ENCODE measurements around the gene PAIP2. TPM values are rescaled to one million over a fixed set of nuclear protein-coding genes. Genes with fewer than 3 reads are reported as not detected.
A peak's percentile ranks its signal among the peaks of the same experiment; 100 is the strongest.

Gene PAIP2
- total and polyA plus RNA-seq, 2 experiments from 2014 or later = 65.3 to 77.5 TPM

GRCh38 chr5:139296862-139297326, 44.8 kb upstream of the PAIP2 start:
- Histone ChIP-seq H3K4me2 (peak overlapping the region; percentile 75), H2AFZ (no peak overlapping the region), H3K27me3 (no peaks in the 10 kb centered on the region), H4K20me1 (ENCODE audit: insufficient read depth, poor library complexity, severe bottlenecking) (peaks cover 73% of the 10 kb centered on the region), H3K9me3 (ENCODE audit: low read depth) (no peaks in the 10 kb centered on the region), H3K4me3 (no peak overlapping the region), H3K9me2 (replicated peaks; ENCODE audit: insufficient read depth) (no peaks in the 10 kb centered on the region), H3K79me2 (peaks cover 75% of the 10 kb centered on the region), H3K36me3 (replicated peaks; ENCODE audit: insufficient read depth, low read depth) (no peaks in the 10 kb centered on the region), H3K27ac (no peak overlapping the region), H3K4me1 (ENCODE audit: insufficient read depth) (peaks cover 24% of the 10 kb centered on the region)
- TF ChIP-seq CTCF (IDR thresholded peaks at IDR 0.05; ENCODE audit: poor library complexity) = no peak
- no peak for TF ChIP-seq EZH2phosphoT487 (IDR thresholded peaks at IDR 0.05; ENCODE audit: low read depth, severe bottlenecking, unreplicated experiment)
- TF ChIP-seq EZH2 (IDR thresholded peaks at IDR 0.05; ENCODE audit: borderline replicate concordance) = no peak
- 81% methylated on average over 12 of the region's 12 CpGs for WGBS (ENCODE audit: low lambda C conversion rate, missing lambda C conversion rate)
- no peak for DNase-seq (ENCODE audit: low spot score)

- no peaks in the 10 kb centered on the region for H3K9me2 ChIP-seq (replicated peaks; ENCODE audit: insufficient read depth)
- H3K9me3 ChIP-seq (ENCODE audit: low read depth) = no peaks in the 10 kb centered on the region
- DNase-seq (ENCODE audit: low spot score) = no peak
- peaks cover 82% of the 10 kb centered on the region for H3K79me2 ChIP-seq
- no peak overlapping the region for H3K4me3 ChIP-seq
- H3K4me1 ChIP-seq (ENCODE audit: insufficient read depth) = peaks cover 30% of the 10 kb centered on the region
- H3K27me3 ChIP-seq = no peaks in the 10 kb centered on the region
- no peak overlapping the region for H3K27ac ChIP-seq
- H3K4me2 ChIP-seq = peak overlapping the region; percentile 75
- WGBS (ENCODE audit: low lambda C conversion rate, missing lambda C conversion rate) = 81% methylated on average over 2 of the region's 2 CpGs
- TF ChIP-seq EZH2 (IDR thresholded peaks at IDR 0.05; ENCODE audit: borderline replicate concordance) (no peak), EZH2phosphoT487 (IDR thresholded peaks at IDR 0.05; ENCODE audit: low read depth, severe bottlenecking, unreplicated experiment) (no peak), CTCF (IDR thresholded peaks at IDR 0.05; ENCODE audit: poor library complexity) (no peak)
- no peak overlapping the region for H2AFZ ChIP-seq
- peaks cover 80% of the 10 kb centered on the region for H4K20me1 ChIP-seq (ENCODE audit: insufficient read depth, poor library complexity, severe bottlenecking)
- no peaks in the 10 kb centered on the region for H3K36me3 ChIP-seq (replicated peaks; ENCODE audit: insufficient read depth, low read depth)
These were observed 44.1 kb upstream of the PAIP2 start for GRCh38 chr5:139297439-139298133.

GRCh38 chr5:139298242-139298641, 43.4 kb upstream of the PAIP2 start:
- H3K4me2 ChIP-seq = peak overlapping the region; percentile 75
- no peak overlapping the region for H2AFZ ChIP-seq
- WGBS (ENCODE audit: low lambda C conversion rate, missing lambda C conversion rate) = 87% methylated on average over 11 of the region's 11 CpGs
- peaks cover 30% of the 10 kb centered on the region for H3K4me1 ChIP-seq (ENCODE audit: insufficient read depth)
- H3K27ac ChIP-seq = no peak overlapping the region
- TF ChIP-seq CTCF (IDR thresholded peaks at IDR 0.05; ENCODE audit: poor library complexity) = no peak
- TF ChIP-seq EZH2 (IDR thresholded peaks at IDR 0.05; ENCODE audit: borderline replicate concordance) = no peak
- no peak for TF ChIP-seq EZH2phosphoT487 (IDR thresholded peaks at IDR 0.05; ENCODE audit: low read depth, severe bottlenecking, unreplicated experiment)
- DNase-seq (ENCODE audit: low spot score) = no peak
- peaks cover 86% of the 10 kb centered on the region for H4K20me1 ChIP-seq (ENCODE audit: insufficient read depth, poor library complexity, severe bottlenecking)
- no peaks in the 10 kb centered on the region for H3K9me2 ChIP-seq (replicated peaks; ENCODE audit: insufficient read depth)
- no peaks in the 10 kb centered on the region for H3K36me3 ChIP-seq (replicated peaks; ENCODE audit: insufficient read depth, low read depth)
- peaks cover 89% of the 10 kb centered on the region for H3K79me2 ChIP-seq
- H3K4me3 ChIP-seq = no peak overlapping the region
- no peaks in the 10 kb centered on the region for H3K9me3 ChIP-seq (ENCODE audit: low read depth)
- H3K27me3 ChIP-seq = no peaks in the 10 kb centered on the region
